T-cell (primary cell): Measurements from ENCODE around the gene INHBC. TPM values are rescaled to one million over a fixed set of nuclear protein-coding genes. Genes with fewer than 3 reads are reported as not detected.
A peak's percentile ranks its signal among the peaks of the same experiment; 100 is the strongest.

Source experiments
- ATAC-seq, 4 experiments: fragments of 200-7000 bp in 3 of 4; fragments of 150-1000 bp in 1 of 4; cut with Tn5 transposase; replicated peaks in 1 of 4; 1 replicate in 3 of 4; 2 replicates in 1 of 4; pipeline ENCODE4 v1.10.0; 2021; ENCODE audit warnings: moderate library complexity in 3 of 4, mild to moderate bottlenecking in 2 of 4, moderate number of reproducible peaks in 1 of 4
- CTCF ChIA-PET, 2 donors: fragments of 300-600 bp; sonication (Branson Sonifier 250); formaldehyde crosslinking; loops; one replicate each; lab custom pipeline; 2022; ENCODE audit warnings: antibody characterized with exemption in 2 of 2; lab: Charles Lee
- POLR2A ChIA-PET, 2 donors: fragments of 300-600 bp; sonication (Branson Sonifier 250); formaldehyde crosslinking; loops; one replicate each; lab custom pipeline; 2022; ENCODE audit warnings: antibody characterized with exemption in 2 of 2; lab: Charles Lee
- DNase-seq, 35 experiments: peaks; one replicate each; pipeline versions ENCODE4 v3.0.0 to v3.0.0-alpha.2; 2013 to 2023
- H3K27ac ChIP-seq: one replicate; pipeline ENCODE4 v1.5.1; 2013; ENCODE audit warnings: low read length
- H3K27me3 ChIP-seq, 2 experiments: replicated peaks in 1 of 2; 1 replicate in 1 of 2; 2 replicates in 1 of 2; pipeline versions ENCODE4 v1.6.1 to v1.7.0; 2013; ENCODE audit warnings: low read length in 1 of 2, mixed read lengths in 1 of 2; ENCODE audit not compliant: control insufficient read depth in 2 of 2, insufficient read depth in 2 of 2; ENCODE audit errors: extremely low read depth in 1 of 2
- H3K36me3 ChIP-seq, 2 donors: 1 replicate in 1 of 2; 2 replicates in 1 of 2; pipeline versions ENCODE4 v1.6.1 to v1.7.0; 2013; ENCODE audit warnings: low read length in 1 of 2; ENCODE audit not compliant: control insufficient read depth in 2 of 2, insufficient read depth in 1 of 2; ENCODE audit errors: extremely low read depth in 1 of 2
- H3K4me1 ChIP-seq, 2 experiments: 1 replicate in 1 of 2; 2 replicates in 1 of 2; pipeline versions ENCODE4 v1.6.1 to v1.7.0; 2013; ENCODE audit warnings: low read length in 2 of 2, mixed read lengths in 1 of 2; ENCODE audit not compliant: insufficient read depth in 2 of 2, control insufficient read depth in 1 of 2; ENCODE audit errors: extremely low read depth in 1 of 2
- H3K4me3 ChIP-seq, 2 donors: 1 replicate in 1 of 2; 2 replicates in 1 of 2; pipeline versions ENCODE4 v1.5.1 to v1.7.0; 2013; ENCODE audit warnings: mild to moderate bottlenecking in 2 of 2, low read length in 1 of 2, moderate library complexity in 1 of 2; ENCODE audit not compliant: control insufficient read depth in 1 of 2; ENCODE audit errors: extremely low read depth in 1 of 2
- H3K9me3 ChIP-seq: 2 replicates; pipeline ENCODE4 v1.7.0; 2013
- H3K27ac Mint-ChIP-seq, 2 donors: one replicate each; pipeline ENCODE4 v1.8.0; 2020 to 2021; ENCODE audit warnings: mild to moderate bottlenecking in 2 of 2, mixed read lengths in 2 of 2
- H3K27me3 Mint-ChIP-seq, 2 donors: one replicate each; pipeline ENCODE4 v1.8.0; 2021 to 2022; ENCODE audit warnings: mixed read lengths in 2 of 2
- H3K36me3 Mint-ChIP-seq: one replicate; pipeline ENCODE4 v1.8.0; 2021; ENCODE audit warnings: mixed read lengths
- H3K4me1 Mint-ChIP-seq, 3 donors: one replicate each; pipeline ENCODE4 v1.8.0; 2020 to 2022; ENCODE audit warnings: mixed read lengths in 3 of 3, mild to moderate bottlenecking in 1 of 3
- H3K4me3 Mint-ChIP-seq, 3 donors: one replicate each; pipeline ENCODE4 v1.8.0; 2020 to 2022; ENCODE audit warnings: mild to moderate bottlenecking in 3 of 3, mixed read lengths in 3 of 3, moderate library complexity in 3 of 3
- H3K9me3 Mint-ChIP-seq, 3 donors: one replicate each; pipeline ENCODE4 v1.8.0; 2020 to 2022; ENCODE audit warnings: mixed read lengths in 3 of 3
- WGBS: methylation state at CpG from one replicate; pipeline ENCODE4 v1.1.5; 2013; ENCODE audit warnings: missing lambda C conversion rate; ENCODE audit not compliant: insufficient coverage; 5-methylcytosine and 5-hydroxymethylcytosine counted together
- total RNA-seq, 35 experiments: library from RNA in 6 of 35; stranded (reverse) in 6 of 35; fragments of 120-200 nt in 1 of 35; gene quantifications; one replicate each; pipeline versions ENCODE4 v1.2.1 to v1.2.4 and lab custom pipeline; 2013 to 2026

The INHBC gene
- total RNA-seq, 5 donors from 2014 or later (not counting 1 experiment from before 2014, with no cell fraction given), result 0.13 to 0.23 (median 0.18) TPM; not detected in 2

DNA sequence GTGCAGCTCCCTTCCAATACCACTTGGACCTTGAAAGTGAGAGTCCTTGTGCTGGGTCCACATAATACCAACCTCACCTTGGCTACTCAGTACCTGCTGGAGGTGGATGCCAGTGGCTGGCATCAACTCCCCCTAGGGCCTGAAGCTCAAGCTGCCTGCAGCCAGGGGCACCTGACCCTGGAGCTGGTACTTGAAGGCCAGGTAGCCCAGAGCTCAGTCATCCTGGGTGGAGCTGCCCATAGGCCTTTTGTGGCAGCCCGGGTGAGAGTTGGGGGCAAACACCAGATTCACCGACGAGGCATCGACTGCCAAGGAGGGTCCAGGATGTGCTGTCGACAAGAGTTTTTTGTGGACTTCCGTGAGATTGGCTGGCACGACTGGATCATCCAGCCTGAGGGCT is 14.8 kb downstream of the INHBC start:
- POLR2A ChIA-PET, result interaction anchor here in 1 of 2 donors (0.6 kb wide), 1 partner anchor 22 kb away, joined by 3 read pairs; no protein-coding TSS in a partner anchor
- Histone ChIP-seq H3K9me3 (no peaks in the 10 kb centered on the region), H3K27ac (no peak overlapping the region), H3K4me1 (no peaks in the 10 kb centered on the region), H3K27me3 (peaks cover 0 to 18% of the 10 kb centered on the region in 2 experiments), H3K4me3 (no peak overlapping the region), H3K36me3 (no peaks in the 10 kb centered on the region)
- no peak overlapping the region for H3K27ac Mint-ChIP-seq
- WGBS, result 97% methylated on average over 7 of the region's 7 CpGs
- H3K27me3 Mint-ChIP-seq, result no peaks in the 10 kb centered on the region
- ATAC-seq, result no peak
- H3K4me3 Mint-ChIP-seq, result no peak overlapping the region
- CTCF ChIA-PET, result interaction anchor here in 1 of 2 donors (1.9 kb wide), 1 partner anchor 10 kb away, joined by 8 read pairs; the partner anchor contains the start of gene GLI1
- no peaks in the 10 kb centered on the region for H3K4me1 Mint-ChIP-seq
- no peak for DNase-seq
- no peaks in the 10 kb centered on the region for H3K36me3 Mint-ChIP-seq
- H3K9me3 Mint-ChIP-seq, result no peaks in the 10 kb centered on the region

DNA sequence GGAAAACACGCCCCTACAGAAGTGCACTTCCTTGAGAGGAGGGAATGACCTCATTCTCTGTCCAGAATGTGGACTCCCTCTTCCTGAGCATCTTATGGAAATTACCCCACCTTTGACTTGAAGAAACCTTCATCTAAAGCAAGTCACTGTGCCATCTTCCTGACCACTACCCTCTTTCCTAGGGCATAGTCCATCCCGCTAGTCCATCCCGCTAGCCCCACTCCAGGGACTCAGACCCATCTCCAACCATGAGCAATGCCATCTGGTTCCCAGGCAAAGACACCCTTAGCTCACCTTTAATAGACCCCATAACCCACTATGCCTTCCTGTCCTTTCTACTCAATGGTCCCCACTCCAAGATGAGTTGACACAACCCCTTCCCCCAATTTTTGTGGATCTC is 15.5 kb downstream of the INHBC start:
- Histone ChIP-seq H3K9me3 (no peaks in the 10 kb centered on the region), H3K27me3 (peaks cover 0 to 24% of the 10 kb centered on the region in 2 experiments), H3K36me3 (no peaks in the 10 kb centered on the region), H3K4me1 (no peaks in the 10 kb centered on the region), H3K4me3 (no peak overlapping the region), H3K27ac (no peak overlapping the region)
- CTCF ChIA-PET, result interaction anchor here (0.6 to 1.9 kb wide), 3 partner anchors 9 to 483 kb away, joined by 3 to 8 read pairs (median 5); partner anchors contain the start of gene GLI1 (in 1 of the 2)
- no peaks in the 10 kb centered on the region for H3K9me3 Mint-ChIP-seq
- H3K36me3 Mint-ChIP-seq, result no peaks in the 10 kb centered on the region
- no peaks in the 10 kb centered on the region for H3K4me1 Mint-ChIP-seq
- no peaks in the 10 kb centered on the region for H3K27me3 Mint-ChIP-seq
- 97% methylated on average over 2 of the region's 3 CpGs for WGBS
- ATAC-seq (no peak), DNase-seq (no peak)
- no peak overlapping the region for H3K27ac Mint-ChIP-seq
- H3K4me3 Mint-ChIP-seq, result no peak overlapping the region
- POLR2A ChIA-PET, result no interaction called here

DNA sequence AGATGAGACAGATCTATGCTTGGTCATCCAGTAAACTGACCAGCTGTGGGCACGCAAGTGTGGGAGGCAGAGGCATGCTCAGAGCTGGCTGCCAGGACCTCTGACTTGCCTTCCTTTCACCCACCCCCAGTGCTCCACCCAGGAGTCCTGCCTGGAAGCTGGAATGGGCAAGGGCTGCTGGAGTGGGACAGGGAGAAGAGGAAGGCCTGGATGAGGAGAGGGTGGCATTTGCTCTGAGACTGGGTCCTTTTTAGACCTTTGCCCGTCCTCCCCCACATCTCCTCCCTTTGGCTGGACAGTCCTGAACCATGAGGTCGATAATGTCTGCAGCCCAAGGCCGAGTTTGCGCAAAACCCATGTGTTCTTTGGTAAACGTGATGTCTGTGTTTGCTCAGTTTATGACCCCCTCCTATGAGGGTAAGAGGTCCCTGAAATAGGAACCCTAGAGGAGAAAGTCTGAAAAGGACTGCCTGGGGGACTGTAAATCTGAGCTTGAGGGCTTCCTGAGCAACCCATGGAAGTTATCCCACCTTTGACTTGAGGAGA is 16.7 kb downstream of the INHBC start:
- peaks cover 0 to 8% of the 10 kb centered on the region in 2 experiments for H3K4me1 ChIP-seq
- CTCF ChIA-PET, result interaction anchor here (0.6 to 2.1 kb wide), 5 partner anchors 8 to 143 kb away, joined by 3 to 10 read pairs (median 5); partner anchors contain the start of gene GLI1 (in 1 of the 2)
- DNase-seq (no peak), ATAC-seq (no peak)
- POLR2A ChIA-PET, result no interaction called here
- WGBS, result 85% methylated on average over 4 of the region's 6 CpGs
- no peaks in the 10 kb centered on the region for H3K36me3 ChIP-seq
- Mint-ChIP-seq H3K4me3 (no peak overlapping the region), H3K27me3 (peaks cover 0 to 1% of the 10 kb centered on the region in 2 donors), H3K9me3 (no peaks in the 10 kb centered on the region), H3K27ac (no peak overlapping the region), H3K36me3 (no peaks in the 10 kb centered on the region), H3K4me1 (peaks cover 7 to 10% (median 8%) of the 10 kb centered on the region in 3 donors)
- H3K27ac ChIP-seq, result no peak overlapping the region
- no peak overlapping the region for H3K4me3 ChIP-seq
- no peaks in the 10 kb centered on the region for H3K9me3 ChIP-seq
- peaks cover 0 to 31% of the 10 kb centered on the region in 2 experiments for H3K27me3 ChIP-seq

DNA sequence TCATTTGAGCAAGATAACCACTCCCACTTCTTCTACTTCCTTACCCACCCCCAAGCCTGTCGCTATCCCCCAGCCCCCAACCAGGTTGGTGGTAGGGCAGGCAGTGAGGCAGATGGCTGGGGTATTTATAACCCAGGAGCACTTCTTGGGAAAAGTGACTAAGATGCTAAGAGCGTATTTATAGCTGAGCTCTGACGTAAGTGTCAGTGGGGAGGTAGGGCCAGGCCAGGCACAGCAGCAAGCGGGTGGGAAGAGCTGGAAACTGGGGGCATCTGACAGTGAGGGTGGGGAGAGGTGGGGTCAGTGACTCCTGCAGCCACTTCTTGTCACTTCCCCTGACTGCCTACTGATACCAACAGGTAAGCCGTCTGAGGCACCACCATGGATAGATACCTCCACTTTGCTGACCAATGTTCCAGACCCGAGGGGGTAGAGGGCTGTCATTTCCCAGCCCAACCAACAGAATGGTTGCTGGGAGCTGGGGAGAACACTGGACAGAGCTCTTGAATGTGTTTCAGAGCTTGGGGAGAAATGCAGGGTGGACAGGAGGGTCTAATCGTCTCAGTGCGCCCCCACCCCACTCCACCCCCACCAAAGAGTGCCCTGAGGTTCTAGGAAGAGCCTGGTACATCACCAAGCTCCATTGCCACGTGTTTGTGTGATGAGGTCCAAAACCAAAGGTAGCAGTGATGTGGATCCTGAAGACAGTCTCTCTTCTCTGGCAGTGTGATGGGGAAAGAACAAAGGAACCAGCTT is 17.8 kb downstream of the INHBC start:
- peaks cover 0 to 10% of the 10 kb centered on the region in 2 experiments for H3K4me1 ChIP-seq
- no peaks in the 10 kb centered on the region for H3K9me3 Mint-ChIP-seq
- DNase-seq (no peak), ATAC-seq (no peak)
- no peak overlapping the region for H3K4me3 Mint-ChIP-seq
- no peaks in the 10 kb centered on the region for H3K36me3 Mint-ChIP-seq
- H3K4me1 Mint-ChIP-seq, result peaks cover 7 to 15% (median 8%) of the 10 kb centered on the region in 3 donors
- H3K27ac Mint-ChIP-seq, result no peak overlapping the region
- no peaks in the 10 kb centered on the region for H3K36me3 ChIP-seq
- H3K27ac ChIP-seq, result no peak overlapping the region
- no peaks in the 10 kb centered on the region for H3K9me3 ChIP-seq
- 71% methylated on average over 2 of the region's 9 CpGs for WGBS
- POLR2A ChIA-PET, result interaction anchor here in 1 of 2 donors (0.6 kb wide), 2 partner anchors 43 to 1078 kb away, joined by 3 to 4 read pairs; no protein-coding TSS in a partner anchor
- CTCF ChIA-PET, result interaction anchor here (0.6 to 2.1 kb wide), 8 partner anchors 12 to 1116 kb away, joined by 3 to 10 read pairs (median 4); no protein-coding TSS in a partner anchor
- H3K27me3 ChIP-seq, result peaks cover 0 to 33% of the 10 kb centered on the region in 2 experiments
- H3K27me3 Mint-ChIP-seq, result peaks cover 0 to 1% of the 10 kb centered on the region in 2 donors
- no peak overlapping the region for H3K4me3 ChIP-seq

DNA sequence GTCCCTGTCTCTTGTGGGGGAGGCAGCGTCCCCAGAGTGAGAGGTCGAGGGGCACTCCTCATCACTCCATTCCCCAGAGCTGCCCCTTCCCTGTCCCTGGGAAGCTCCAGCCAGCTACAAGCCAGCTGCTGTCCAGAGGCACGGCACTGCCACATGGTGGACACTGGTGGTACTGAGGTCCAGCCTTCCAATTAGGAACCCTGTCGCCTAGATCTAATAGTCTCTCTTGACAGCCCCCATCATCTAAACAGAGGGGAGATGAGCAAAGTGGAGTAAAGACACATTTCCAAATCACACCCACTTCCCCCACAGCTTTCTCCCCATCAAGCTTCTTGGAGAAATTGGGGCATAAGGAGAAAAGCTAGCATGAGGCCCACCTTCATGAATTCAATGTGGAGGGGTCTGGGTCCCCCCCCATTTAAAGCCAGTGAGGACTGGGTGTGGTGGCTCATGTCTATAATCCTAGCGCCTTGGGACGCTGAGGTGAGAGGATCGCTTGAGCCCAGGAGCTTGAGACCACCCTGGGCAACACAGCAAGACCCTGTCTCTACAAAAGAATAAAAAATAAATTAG is 18.4 kb downstream of the INHBC start:
- H3K27ac ChIP-seq, result no peak overlapping the region
- Mint-ChIP-seq H3K4me1 (peaks cover 7 to 15% (median 8%) of the 10 kb centered on the region in 3 donors), H3K27ac (no peak overlapping the region), H3K27me3 (peaks cover 0 to 1% of the 10 kb centered on the region in 2 donors), H3K9me3 (no peaks in the 10 kb centered on the region), H3K4me3 (no peak overlapping the region), H3K36me3 (no peaks in the 10 kb centered on the region)
- H3K27me3 ChIP-seq, result peaks cover 0 to 33% of the 10 kb centered on the region in 2 experiments
- ATAC-seq (peak in 1 of 4 experiments; percentile 39), DNase-seq (peak in 8 of 35 experiments; percentile 18 to 62 (median 37))
- H3K4me1 ChIP-seq, result peaks cover 0 to 10% of the 10 kb centered on the region in 2 experiments
- no peaks in the 10 kb centered on the region for H3K36me3 ChIP-seq
- WGBS, result no CpG with 5 or more reads among the region's 7 CpGs
- POLR2A ChIA-PET, result interaction anchor here in 1 of 2 donors (0.6 kb wide), 2 partner anchors 44 to 1079 kb away, joined by 3 to 4 read pairs; no protein-coding TSS in a partner anchor
- H3K4me3 ChIP-seq, result no peak overlapping the region
- H3K9me3 ChIP-seq, result no peaks in the 10 kb centered on the region
- CTCF ChIA-PET, result interaction anchor here (0.6 to 2.1 kb wide), 6 partner anchors 23 to 1117 kb away, joined by 3 to 5 read pairs (median 4); no protein-coding TSS in a partner anchor

DNA sequence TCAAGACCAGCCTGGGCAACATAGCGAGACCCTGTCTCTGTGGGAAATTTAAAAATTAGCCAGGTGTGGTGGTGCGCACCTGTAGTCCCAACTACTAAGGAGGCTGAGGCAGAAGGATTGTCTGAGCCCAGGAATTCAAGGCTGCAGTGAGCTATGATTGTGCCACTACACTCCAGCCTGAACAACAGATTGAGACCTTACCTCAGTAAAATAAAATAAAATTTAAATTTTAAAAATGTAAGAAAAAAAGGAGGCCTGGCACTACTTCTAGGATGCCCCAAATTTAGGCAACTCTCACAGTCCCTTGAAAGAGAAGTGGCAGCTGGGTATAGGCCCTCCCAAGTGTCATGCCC is 19.6 kb downstream of the INHBC start:
- Mint-ChIP-seq H3K9me3 (no peaks in the 10 kb centered on the region), H3K27me3 (peaks cover 0 to 1% of the 10 kb centered on the region in 2 donors), H3K27ac (no peak overlapping the region), H3K4me1 (peaks cover 14 to 22% (median 14%) of the 10 kb centered on the region in 3 donors), H3K4me3 (no peak overlapping the region), H3K36me3 (no peaks in the 10 kb centered on the region)
- WGBS, result no CpG with 5 or more reads among the region's 2 CpGs
- no peak for ATAC-seq
- Histone ChIP-seq H3K4me1 (peaks cover 0 to 20% of the 10 kb centered on the region in 2 experiments), H3K36me3 (no peaks in the 10 kb centered on the region), H3K4me3 (no peak overlapping the region), H3K27me3 (peaks cover 0 to 33% of the 10 kb centered on the region in 2 experiments), H3K9me3 (no peaks in the 10 kb centered on the region), H3K27ac (no peak overlapping the region)
- DNase-seq, result no peak
- POLR2A ChIA-PET, result no interaction called here
- CTCF ChIA-PET, result interaction anchor here in 1 of 2 donors (0.6 kb wide), 1 partner anchor 941 kb away, joined by 8 read pairs; no protein-coding TSS in a partner anchor
